Endodermal cell (in vitro differentiated cells): ENCODE results near the gene RALGPS1. TPM values are rescaled to one million over a fixed set of nuclear protein-coding genes. Genes with fewer than 3 reads are reported as not detected.

Experiments used
- DNase-seq: peaks from one replicate; pipeline ENCODE4 v3.0.0-alpha.2; 2017
- H3K27ac ChIP-seq: 2 replicates; pipeline ENCODE4 v1.5.1; 2013; ENCODE audit warnings: mild to moderate bottlenecking, low read depth, low read length, moderate library complexity
- H3K27me3 ChIP-seq: 2 replicates; pipeline ENCODE4 v1.6.1; 2013; ENCODE audit warnings: mild to moderate bottlenecking, low read length, moderate library complexity; ENCODE audit not compliant: insufficient read depth, control insufficient read depth, poor library complexity, severe bottlenecking
- H3K36me3 ChIP-seq: 2 replicates; pipeline ENCODE4 v1.7.0; 2013; ENCODE audit warnings: mild to moderate bottlenecking, low read length, moderate library complexity; ENCODE audit not compliant: control insufficient read depth, insufficient read depth
- H3K4me1 ChIP-seq: one replicate; pipeline ENCODE4 v1.7.0; 2013; ENCODE audit warnings: low read length; ENCODE audit not compliant: control insufficient read depth, insufficient read depth
- H3K4me3 ChIP-seq: 2 replicates; pipeline ENCODE4 v1.5.1; 2013; ENCODE audit warnings: mild to moderate bottlenecking, low read length, moderate library complexity
- H3K9ac ChIP-seq: 2 replicates; pipeline ENCODE4 v1.6.1; 2013; ENCODE audit warnings: mild to moderate bottlenecking, low read length, moderate library complexity; ENCODE audit not compliant: poor library complexity, severe bottlenecking; ENCODE audit errors: extremely low read depth
- H3K9me3 ChIP-seq: 2 replicates; pipeline ENCODE4 v1.6.1; 2013; ENCODE audit warnings: mild to moderate bottlenecking, low read length, moderate library complexity; ENCODE audit not compliant: control insufficient read depth
- H3K27ac Mint-ChIP-seq: 2 replicates; pipeline ENCODE4 v1.8.0; 2020; ENCODE audit warnings: mixed read lengths
- H3K27me3 Mint-ChIP-seq: 2 replicates; pipeline ENCODE4 v1.8.0; 2021; ENCODE audit warnings: mild to moderate bottlenecking, mixed read lengths; ENCODE audit not compliant: insufficient read depth
- H3K36me3 Mint-ChIP-seq: 2 replicates; pipeline ENCODE4 v1.8.0; 2020; ENCODE audit warnings: low read depth, mixed read lengths
- H3K4me1 Mint-ChIP-seq: 2 replicates; pipeline ENCODE4 v1.8.0; 2020; ENCODE audit warnings: mixed read lengths
- H3K4me3 Mint-ChIP-seq: 2 replicates; pipeline ENCODE4 v1.8.0; 2020; ENCODE audit warnings: mild to moderate bottlenecking, moderate library complexity, mixed read lengths
- H3K9me3 Mint-ChIP-seq: 2 replicates; pipeline ENCODE4 v1.8.0; 2020; ENCODE audit warnings: mild to moderate bottlenecking, mixed read lengths
- whole genome bisulfite sequencing, 2 experiments: methylation state at CpG; one replicate each; pipeline versions ENCODE4 v1.1.5 to v1.1.7; 2013; ENCODE audit warnings: missing lambda C conversion rate in 2 of 2, mixed read lengths in 1 of 2; ENCODE audit not compliant: insufficient coverage in 1 of 2, insufficient read length in 1 of 2; 5-methylcytosine and 5-hydroxymethylcytosine counted together
- total RNA-seq, 2 donors: library from RNA; stranded (reverse); fragmentation: NEBNext Ultra II Directional in 1 of 2; extraction: Animal tissue kit (Norgen Biotek cat#: 25700) in 1 of 2; gene quantifications; 2 replicates in 1 of 2; 3 replicates in 1 of 2; pipeline ENCODE4 v1.2.1, GENCODE V29; 2021
- TF ChIP-seq, protein P1 (sequence below): fragments of 200-600 bp; sonication (generic); conservative IDR thresholded peaks from 2 replicates; pipeline ENCODE4 v1.5.0; 2021; ENCODE audit warnings: antibody characterized with exemption, mild to moderate bottlenecking

Gene RALGPS1
- total RNA-seq, 2 donors from 2014 or later: 23.3 to 25.0 TPM

- H3K27ac ChIP-seq: no peak overlapping the region
- no peaks in the 10 kb centered on the region for H3K27me3 Mint-ChIP-seq
- no peaks in the 10 kb centered on the region for H3K9me3 ChIP-seq
- H3K27me3 ChIP-seq: no peaks in the 10 kb centered on the region
- no peaks in the 10 kb centered on the region for H3K4me1 Mint-ChIP-seq
- no peak overlapping the region for H3K9ac ChIP-seq
- no peak for DNase-seq
- no peak overlapping the region for H3K4me3 Mint-ChIP-seq
- TF ChIP-seq, protein P1, sequence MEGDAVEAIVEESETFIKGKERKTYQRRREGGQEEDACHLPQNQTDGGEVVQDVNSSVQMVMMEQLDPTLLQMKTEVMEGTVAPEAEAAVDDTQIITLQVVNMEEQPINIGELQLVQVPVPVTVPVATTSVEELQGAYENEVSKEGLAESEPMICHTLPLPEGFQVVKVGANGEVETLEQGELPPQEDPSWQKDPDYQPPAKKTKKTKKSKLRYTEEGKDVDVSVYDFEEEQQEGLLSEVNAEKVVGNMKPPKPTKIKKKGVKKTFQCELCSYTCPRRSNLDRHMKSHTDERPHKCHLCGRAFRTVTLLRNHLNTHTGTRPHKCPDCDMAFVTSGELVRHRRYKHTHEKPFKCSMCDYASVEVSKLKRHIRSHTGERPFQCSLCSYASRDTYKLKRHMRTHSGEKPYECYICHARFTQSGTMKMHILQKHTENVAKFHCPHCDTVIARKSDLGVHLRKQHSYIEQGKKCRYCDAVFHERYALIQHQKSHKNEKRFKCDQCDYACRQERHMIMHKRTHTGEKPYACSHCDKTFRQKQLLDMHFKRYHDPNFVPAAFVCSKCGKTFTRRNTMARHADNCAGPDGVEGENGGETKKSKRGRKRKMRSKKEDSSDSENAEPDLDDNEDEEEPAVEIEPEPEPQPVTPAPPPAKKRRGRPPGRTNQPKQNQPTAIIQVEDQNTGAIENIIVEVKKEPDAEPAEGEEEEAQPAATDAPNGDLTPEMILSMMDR: no peak
- no peak overlapping the region for H3K27ac Mint-ChIP-seq
- WGBS, 2 experiments: 94 to 100% methylated on average over 2 to 4 of the region's 4 CpGs
- no peaks in the 10 kb centered on the region for H3K9me3 Mint-ChIP-seq
- H3K4me3 ChIP-seq: no peak overlapping the region
- H3K4me1 ChIP-seq: no peaks in the 10 kb centered on the region
- H3K36me3 Mint-ChIP-seq: no peaks in the 10 kb centered on the region
- no peaks in the 10 kb centered on the region for H3K36me3 ChIP-seq
Measured at GRCh38 chr9:127020036-127020801, 105.6 kb downstream of the RALGPS1 start.

GRCh38 chr9:127020802-127021078, 106.2 kb downstream of the RALGPS1 start:
- H3K27ac Mint-ChIP-seq: no peak overlapping the region
- H3K4me1 Mint-ChIP-seq: no peaks in the 10 kb centered on the region
- no peaks in the 10 kb centered on the region for H3K36me3 Mint-ChIP-seq
- H3K4me3 Mint-ChIP-seq: no peak overlapping the region
- no peak overlapping the region for H3K27ac ChIP-seq
- H3K9ac ChIP-seq: no peak overlapping the region
- H3K27me3 ChIP-seq: no peaks in the 10 kb centered on the region
- no peak for DNase-seq
- TF ChIP-seq, protein P1: no peak
- H3K9me3 ChIP-seq: no peaks in the 10 kb centered on the region
- no peaks in the 10 kb centered on the region for H3K36me3 ChIP-seq
- H3K4me1 ChIP-seq: no peaks in the 10 kb centered on the region
- no peak overlapping the region for H3K4me3 ChIP-seq
- H3K27me3 Mint-ChIP-seq: no peaks in the 10 kb centered on the region
- no peaks in the 10 kb centered on the region for H3K9me3 Mint-ChIP-seq

DNA sequence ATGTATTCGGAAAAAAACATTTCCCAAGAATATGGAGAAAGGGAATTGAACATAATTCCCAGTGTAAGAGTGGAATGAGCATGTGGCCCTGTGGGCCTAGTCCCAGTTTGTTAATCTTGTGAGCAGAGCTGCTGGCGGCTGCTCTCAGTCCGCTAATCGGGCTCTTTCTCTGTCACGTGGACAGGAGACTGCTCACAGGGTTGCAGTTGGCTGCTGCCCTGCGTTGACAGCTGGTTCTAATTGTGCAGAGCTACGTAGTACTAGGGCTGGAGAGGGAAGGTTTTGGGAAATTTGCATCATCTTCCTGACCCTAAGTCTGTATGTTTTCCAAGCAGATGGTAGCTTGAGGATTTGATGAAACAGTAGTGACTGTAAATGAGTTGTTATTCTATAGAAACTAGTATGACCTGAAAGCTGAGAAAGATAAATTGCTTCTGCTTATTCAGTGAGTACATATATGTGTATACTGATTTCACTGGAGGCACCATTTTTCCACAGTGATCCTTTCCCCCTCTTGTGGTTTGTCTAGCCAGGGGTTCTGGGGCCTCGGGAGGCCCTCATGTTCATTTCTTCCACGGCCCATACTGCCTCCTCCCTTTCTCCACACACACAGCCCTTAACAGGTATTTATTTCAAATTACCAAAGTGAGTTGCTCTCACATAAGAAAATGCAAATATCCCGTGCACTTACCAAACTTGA, 107.2 kb downstream of the RALGPS1 start:
- Histone ChIP-seq H3K9me3 (no peaks in the 10 kb centered on the region), H3K4me1 (peaks cover under 1% of the 10 kb centered on the region), H3K27me3 (no peaks in the 10 kb centered on the region), H3K9ac (no peak overlapping the region), H3K27ac (no peak overlapping the region), H3K4me3 (no peak overlapping the region), H3K36me3 (no peaks in the 10 kb centered on the region)
- DNase-seq: no peak
- Mint-ChIP-seq H3K9me3 (no peaks in the 10 kb centered on the region), H3K27me3 (no peaks in the 10 kb centered on the region), H3K4me3 (no peak overlapping the region), H3K36me3 (no peaks in the 10 kb centered on the region), H3K4me1 (peaks cover 9% of the 10 kb centered on the region), H3K27ac (peak overlapping the region; percentile 17)
- TF ChIP-seq, protein P1: no peak
- WGBS, 2 experiments: 53 to 83% methylated on average over 3 to 10 of the region's 10 CpGs
